A549 treated with Mapracorat at 1 μM for 4 hours (cell line): ENCODE results near the gene GAS1. TPM values are rescaled to one million over a fixed set of nuclear protein-coding genes. Genes with fewer than 3 reads are reported as not detected.

Source experiments
- total RNA-seq: library from RNA; stranded (reverse); fragments of 200-300 nt; extraction: Qiagen RNA extraction; gene quantifications from 5 replicates; pipeline ENCODE4 v1.2.3, GENCODE V29; 2022

Gene GAS1, protein sequence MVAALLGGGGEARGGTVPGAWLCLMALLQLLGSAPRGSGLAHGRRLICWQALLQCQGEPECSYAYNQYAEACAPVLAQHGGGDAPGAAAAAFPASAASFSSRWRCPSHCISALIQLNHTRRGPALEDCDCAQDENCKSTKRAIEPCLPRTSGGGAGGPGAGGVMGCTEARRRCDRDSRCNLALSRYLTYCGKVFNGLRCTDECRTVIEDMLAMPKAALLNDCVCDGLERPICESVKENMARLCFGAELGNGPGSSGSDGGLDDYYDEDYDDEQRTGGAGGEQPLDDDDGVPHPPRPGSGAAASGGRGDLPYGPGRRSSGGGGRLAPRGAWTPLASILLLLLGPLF
- total RNA-seq, result 0.05 to 0.10 TPM (median 0.08 TPM) in 4 of 5 replicates, not detected in the other

DNA sequence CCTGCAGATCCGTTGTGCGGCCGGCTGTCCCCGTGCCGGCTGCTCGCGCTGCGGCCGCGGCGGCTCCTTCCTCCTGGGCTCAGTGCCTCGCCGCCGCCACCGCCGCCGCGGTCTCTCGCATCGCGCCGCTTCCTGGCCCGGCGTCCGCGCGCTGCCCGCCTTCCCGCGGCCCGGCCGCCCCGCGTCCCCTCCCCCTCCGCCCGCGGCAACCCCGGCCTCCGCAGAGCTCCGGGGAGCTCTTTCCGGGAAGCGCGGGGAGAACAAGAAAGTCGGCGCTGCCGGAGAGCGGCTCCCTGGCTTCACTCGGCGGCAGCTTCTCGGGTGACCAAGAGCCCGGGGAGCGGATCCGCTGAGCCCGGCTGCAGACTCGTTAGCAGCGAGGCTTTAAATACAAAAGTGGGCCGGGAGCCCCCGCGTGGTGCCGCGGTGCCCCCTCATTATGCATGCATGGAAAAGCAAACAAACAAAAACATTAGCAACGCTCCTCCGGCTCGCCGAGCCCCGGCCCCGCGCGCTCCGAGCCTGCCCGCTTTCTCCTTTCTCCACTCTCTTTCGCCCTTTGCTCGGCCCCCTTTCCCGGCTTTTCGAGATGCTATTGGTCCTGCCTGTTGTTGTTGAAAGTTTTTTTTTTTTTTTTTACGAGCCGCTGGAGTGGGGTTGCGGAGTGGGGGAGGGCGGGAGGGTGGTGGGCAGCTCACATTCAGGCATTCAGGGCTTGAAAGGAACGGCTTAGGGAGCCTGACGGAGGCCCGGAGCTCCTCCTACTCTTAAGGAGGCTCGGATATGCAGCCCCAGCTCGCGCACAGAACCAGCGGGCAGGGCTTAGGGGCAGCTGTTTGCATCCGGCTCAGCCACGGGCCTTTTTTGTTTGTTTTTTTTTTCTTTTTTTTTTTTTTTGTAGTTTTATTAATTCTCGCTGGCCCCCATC, at the start of gene GAS1:
GAS1 (minus strand) TSS at position 361 of the 928 bp plus-strand sequence. CDS start 727 bp downstream, outside the sequence.

